Measurements from ENCODE around the gene PALMD.

DNA sequence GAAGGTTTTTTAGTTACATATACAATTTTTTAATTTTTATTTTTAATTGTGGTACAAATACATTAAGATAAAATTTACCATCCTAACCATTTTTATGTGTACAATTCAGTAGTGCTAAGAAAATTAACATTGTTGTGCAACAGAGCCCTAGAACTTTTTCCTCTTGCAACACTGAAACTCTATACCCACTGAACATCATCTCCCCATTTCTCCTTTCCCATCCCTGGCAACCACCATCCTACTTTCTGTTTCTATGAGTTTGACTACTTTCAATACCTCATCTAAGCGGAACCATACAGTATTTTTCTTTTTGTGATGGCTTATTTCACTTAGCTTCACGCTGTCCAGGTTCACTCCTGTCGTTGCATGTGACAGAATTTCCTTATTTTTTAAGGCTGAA, 54.1 kb downstream of the PALMD start:
- TF ChIP-seq, protein P1, sequence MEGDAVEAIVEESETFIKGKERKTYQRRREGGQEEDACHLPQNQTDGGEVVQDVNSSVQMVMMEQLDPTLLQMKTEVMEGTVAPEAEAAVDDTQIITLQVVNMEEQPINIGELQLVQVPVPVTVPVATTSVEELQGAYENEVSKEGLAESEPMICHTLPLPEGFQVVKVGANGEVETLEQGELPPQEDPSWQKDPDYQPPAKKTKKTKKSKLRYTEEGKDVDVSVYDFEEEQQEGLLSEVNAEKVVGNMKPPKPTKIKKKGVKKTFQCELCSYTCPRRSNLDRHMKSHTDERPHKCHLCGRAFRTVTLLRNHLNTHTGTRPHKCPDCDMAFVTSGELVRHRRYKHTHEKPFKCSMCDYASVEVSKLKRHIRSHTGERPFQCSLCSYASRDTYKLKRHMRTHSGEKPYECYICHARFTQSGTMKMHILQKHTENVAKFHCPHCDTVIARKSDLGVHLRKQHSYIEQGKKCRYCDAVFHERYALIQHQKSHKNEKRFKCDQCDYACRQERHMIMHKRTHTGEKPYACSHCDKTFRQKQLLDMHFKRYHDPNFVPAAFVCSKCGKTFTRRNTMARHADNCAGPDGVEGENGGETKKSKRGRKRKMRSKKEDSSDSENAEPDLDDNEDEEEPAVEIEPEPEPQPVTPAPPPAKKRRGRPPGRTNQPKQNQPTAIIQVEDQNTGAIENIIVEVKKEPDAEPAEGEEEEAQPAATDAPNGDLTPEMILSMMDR (IDR thresholded peaks at IDR 0.05; ENCODE audit: low read depth, low read length, poor library complexity, severe bottlenecking) = no peak
- no peak for TF ChIP-seq EZH2phosphoT487 (IDR thresholded peaks at IDR 0.05; ENCODE audit: borderline replicate concordance, low read length)
